Thoracic aorta (tissue), 2 donors: ENCODE measurements around the gene ABLIM2. TPM values are rescaled to one million over a fixed set of nuclear protein-coding genes. Genes with fewer than 3 reads are reported as not detected.

ENCODE experiments used
- ATAC-seq: fragments of 150-250 bp; one replicate; pipeline ENCODE4 v1.8.0; 2017; ENCODE audit warnings: low read depth; ENCODE audit not compliant: insufficient number of reproducible peaks, low FRiP score
- DNase-seq: peaks from one replicate; pipeline ENCODE4 v3.0.0-alpha.2; 2020; ENCODE audit warnings: low spot score
- H3K27ac ChIP-seq, 2 donors: fragments of 200-600 bp; sonication (generic); 1 replicate in 1 of 2; 2 replicates in 1 of 2; pipeline ENCODE4 v1.5.1; 2016; ENCODE audit warnings: mild to moderate bottlenecking in 2 of 2, moderate library complexity in 2 of 2
- H3K27me3 ChIP-seq: fragments of 200-600 bp; sonication (generic); replicated peaks from 2 replicates; pipeline ENCODE4 v1.6.0; 2016; ENCODE audit warnings: mild to moderate bottlenecking; ENCODE audit not compliant: insufficient read depth
- H3K36me3 ChIP-seq: fragments of 200-600 bp; sonication (generic); one replicate; pipeline ENCODE4 v1.5.1; 2016
- H3K4me1 ChIP-seq, 2 donors: fragments of 200-600 bp; sonication (generic); 1 replicate in 1 of 2; 2 replicates in 1 of 2; pipeline versions ENCODE4 v1.5.1 to v1.6.0; 2016; ENCODE audit warnings: low read depth in 2 of 2, mild to moderate bottlenecking in 1 of 2; ENCODE audit not compliant: control insufficient read depth in 1 of 2
- H3K4me3 ChIP-seq: fragments of 200-600 bp; sonication (generic); 2 replicates; pipeline ENCODE4 v1.5.1; 2016; ENCODE audit warnings: mild to moderate bottlenecking
- H3K9me3 ChIP-seq: fragments of 200-600 bp; sonication (generic); 2 replicates; pipeline ENCODE4 v1.5.1; 2016
- total RNA-seq, 2 donors: library from RNA; depleted of rRNA; stranded (reverse); fragments of >200 nt; gene quantifications; one replicate each; pipeline versions ENCODE4 v1.1.0 to v1.2.3, GENCODE V29; 2016
- TF ChIP-seq, protein P1 (sequence below): fragments of 200-600 bp; sonication (generic); IDR thresholded peaks from one replicate; pipeline ENCODE4 v1.5.1; 2019; ENCODE audit warnings: antibody characterized with exemption

Gene ABLIM2
- total RNA-seq, 2 donors from 2014 or later = 25.6 to 28.6 TPM

DNA sequence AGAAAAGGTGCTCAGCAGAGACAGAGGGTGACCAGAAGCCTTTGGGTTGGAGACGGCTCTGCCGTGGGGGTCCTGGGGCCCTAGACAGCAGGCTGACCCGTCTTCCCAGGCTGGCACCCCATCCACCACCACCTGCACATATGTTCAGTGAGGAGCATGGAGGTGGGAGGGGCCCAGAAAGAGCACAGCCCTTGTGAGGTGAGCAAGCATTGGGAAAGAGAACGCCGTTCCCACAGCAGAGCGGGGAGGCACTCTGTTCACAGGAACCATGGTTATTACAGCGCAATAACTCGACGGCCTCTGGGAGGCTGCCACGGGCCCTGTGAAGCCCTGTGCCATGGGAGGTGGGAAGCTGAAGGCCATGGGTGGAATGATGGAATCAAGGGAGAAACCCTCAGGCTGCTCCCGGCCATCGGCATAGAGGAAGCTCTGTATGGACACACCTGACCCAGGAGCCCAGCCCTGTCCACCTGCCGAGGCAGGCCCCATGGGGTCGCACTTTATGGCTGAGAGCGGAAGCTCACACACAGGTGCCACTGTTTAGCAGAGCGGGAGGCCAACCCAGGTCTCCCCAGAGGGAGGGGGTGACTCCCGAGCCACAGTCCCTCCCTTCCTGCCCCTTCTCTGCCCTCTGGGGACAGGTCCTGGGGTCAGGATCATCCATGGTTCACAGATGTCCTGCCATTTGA lies 125.4 kb downstream of the ABLIM2 start:
- Histone ChIP-seq H3K36me3 (peaks cover 10% of the 10 kb centered on the region), H3K27ac (no peak overlapping the region), H3K9me3 (no peaks in the 10 kb centered on the region), H3K4me3 (no peak overlapping the region), H3K27me3 (no peaks in the 10 kb centered on the region), H3K4me1 (no peaks in the 10 kb centered on the region)
- ATAC-seq (no peak), DNase-seq (no peak)
- TF ChIP-seq, protein P1, sequence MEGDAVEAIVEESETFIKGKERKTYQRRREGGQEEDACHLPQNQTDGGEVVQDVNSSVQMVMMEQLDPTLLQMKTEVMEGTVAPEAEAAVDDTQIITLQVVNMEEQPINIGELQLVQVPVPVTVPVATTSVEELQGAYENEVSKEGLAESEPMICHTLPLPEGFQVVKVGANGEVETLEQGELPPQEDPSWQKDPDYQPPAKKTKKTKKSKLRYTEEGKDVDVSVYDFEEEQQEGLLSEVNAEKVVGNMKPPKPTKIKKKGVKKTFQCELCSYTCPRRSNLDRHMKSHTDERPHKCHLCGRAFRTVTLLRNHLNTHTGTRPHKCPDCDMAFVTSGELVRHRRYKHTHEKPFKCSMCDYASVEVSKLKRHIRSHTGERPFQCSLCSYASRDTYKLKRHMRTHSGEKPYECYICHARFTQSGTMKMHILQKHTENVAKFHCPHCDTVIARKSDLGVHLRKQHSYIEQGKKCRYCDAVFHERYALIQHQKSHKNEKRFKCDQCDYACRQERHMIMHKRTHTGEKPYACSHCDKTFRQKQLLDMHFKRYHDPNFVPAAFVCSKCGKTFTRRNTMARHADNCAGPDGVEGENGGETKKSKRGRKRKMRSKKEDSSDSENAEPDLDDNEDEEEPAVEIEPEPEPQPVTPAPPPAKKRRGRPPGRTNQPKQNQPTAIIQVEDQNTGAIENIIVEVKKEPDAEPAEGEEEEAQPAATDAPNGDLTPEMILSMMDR = no peak

DNA sequence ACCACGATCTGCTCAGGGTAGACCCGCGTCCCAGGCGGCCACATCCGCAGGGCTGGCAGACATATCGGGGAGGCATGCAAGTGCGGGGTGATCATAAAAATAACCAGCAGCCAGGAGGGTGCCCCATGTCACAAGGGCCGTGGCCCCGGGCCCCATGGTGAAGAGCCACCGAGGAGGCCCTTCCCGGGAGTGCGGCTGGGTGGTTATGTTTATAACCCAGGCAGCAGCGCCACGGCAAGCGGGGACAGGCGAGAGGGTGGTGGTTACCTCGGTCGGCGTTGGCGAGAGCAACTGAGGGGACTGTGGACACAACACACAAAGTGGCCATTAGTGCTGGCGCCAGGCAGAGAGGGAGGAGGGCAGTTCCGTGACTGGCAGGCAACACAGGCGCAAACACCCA lies 126.2 kb downstream of the ABLIM2 start:
- TF ChIP-seq, protein P1 = no peak
- Histone ChIP-seq H3K36me3 (peaks cover 10% of the 10 kb centered on the region), H3K27me3 (no peaks in the 10 kb centered on the region), H3K4me3 (no peak overlapping the region), H3K9me3 (no peaks in the 10 kb centered on the region), H3K27ac (no peak overlapping the region), H3K4me1 (no peaks in the 10 kb centered on the region)
- ATAC-seq (no peak), DNase-seq (no peak)

DNA sequence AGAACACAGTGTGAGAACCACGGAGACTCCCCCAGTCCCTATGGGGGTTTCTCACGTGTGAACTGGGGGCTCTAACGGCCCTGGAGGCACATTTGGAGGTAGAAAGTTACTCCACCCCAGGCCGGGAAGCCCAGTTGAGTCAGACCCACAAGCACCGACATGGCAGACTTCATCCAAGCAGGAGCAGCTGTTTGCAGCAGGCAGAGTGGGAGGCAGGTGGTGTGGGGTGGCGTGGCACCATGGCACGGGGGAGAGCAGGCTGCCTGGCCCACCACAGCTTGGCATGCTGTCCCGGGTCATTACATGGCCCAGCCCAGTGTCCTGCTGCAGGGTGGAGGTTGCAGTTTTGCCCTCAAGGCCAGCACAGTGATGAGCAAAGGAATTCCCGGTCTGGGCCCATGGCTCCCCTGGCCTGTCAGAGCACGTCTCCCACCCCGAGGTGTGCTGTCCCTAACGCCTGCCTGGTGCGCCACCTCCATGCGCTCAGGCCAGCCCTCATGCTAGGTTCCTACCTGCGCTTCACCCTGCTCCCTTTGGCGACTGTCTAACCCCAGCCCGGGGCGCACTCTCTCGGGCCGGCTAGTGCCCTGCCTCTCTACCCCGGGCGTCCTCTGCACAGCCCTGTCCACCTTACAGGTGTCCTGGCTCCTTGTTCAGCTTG lies 128.4 kb downstream of the ABLIM2 start:
- no peaks in the 10 kb centered on the region for H3K4me1 ChIP-seq
- H3K9me3 ChIP-seq = no peaks in the 10 kb centered on the region
- no peak overlapping the region for H3K27ac ChIP-seq
- DNase-seq (no peak), ATAC-seq (no peak)
- TF ChIP-seq, protein P1 = no peak
- peaks cover 6% of the 10 kb centered on the region for H3K36me3 ChIP-seq
- H3K27me3 ChIP-seq = no peaks in the 10 kb centered on the region
- H3K4me3 ChIP-seq = no peak overlapping the region

DNA sequence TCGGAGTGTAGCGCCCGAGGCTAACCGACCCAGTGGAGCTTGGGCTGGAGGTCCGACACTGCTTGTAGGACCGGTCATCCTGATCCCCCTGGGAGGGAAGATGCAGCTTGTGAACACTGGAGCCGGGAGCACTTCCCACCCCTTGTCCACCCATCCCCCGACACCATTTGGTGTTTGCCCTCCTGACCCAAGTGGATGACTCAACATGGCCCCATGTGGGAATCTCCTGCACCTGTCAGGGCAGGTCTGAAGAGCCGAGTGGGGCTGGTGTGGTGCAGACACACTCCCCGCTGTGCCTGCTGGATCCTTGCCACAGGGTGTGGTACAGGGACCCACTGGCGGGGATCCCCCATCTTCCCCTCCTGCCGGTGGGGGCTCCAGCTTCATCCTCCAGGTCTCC lies 128.9 kb downstream of the ABLIM2 start:
- Histone ChIP-seq H3K9me3 (no peaks in the 10 kb centered on the region), H3K36me3 (peaks cover 6% of the 10 kb centered on the region), H3K4me1 (no peaks in the 10 kb centered on the region), H3K4me3 (no peak overlapping the region), H3K27me3 (no peaks in the 10 kb centered on the region), H3K27ac (no peak overlapping the region)
- TF ChIP-seq, protein P1 = no peak
- DNase-seq (no peak), ATAC-seq (no peak)

DNA sequence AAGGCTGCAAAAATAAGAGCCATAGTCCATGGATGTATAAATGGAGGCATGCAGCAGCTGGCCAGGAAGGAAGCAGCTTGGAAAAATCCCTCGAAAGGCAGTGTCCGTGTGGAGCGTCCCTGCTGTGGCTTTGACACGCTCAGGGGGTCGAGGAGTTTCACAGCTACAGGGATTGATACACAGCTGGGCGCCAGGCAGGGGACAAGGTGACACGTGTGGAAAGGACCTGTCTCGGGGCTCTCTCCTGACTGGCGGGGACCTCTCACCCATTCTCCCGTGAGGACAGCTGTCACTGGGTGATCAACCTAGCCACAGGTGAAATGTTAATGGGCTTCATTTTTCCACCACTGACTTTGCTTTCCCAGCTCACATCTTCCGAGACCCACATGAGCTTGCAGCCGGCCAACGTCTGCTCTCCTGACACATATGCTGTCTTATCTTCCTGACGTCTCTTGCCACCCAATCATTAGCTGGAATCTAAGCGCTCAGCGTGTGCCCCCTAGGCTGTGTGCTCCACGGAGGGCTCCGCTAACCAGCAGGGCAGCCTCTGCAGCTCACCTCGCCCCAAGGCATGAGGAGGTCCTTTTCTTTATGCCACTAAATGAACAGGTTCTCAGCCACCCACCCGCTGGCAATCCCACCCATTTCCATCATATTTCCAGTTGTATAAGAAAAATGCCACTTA lies 129.6 kb downstream of the ABLIM2 start:
- no peaks in the 10 kb centered on the region for H3K27me3 ChIP-seq
- peaks cover 3% of the 10 kb centered on the region for H3K36me3 ChIP-seq
- no peak overlapping the region for H3K27ac ChIP-seq
- ATAC-seq = no peak
- TF ChIP-seq, protein P1 = no peak
- DNase-seq = no peak
- no peaks in the 10 kb centered on the region for H3K4me1 ChIP-seq
- no peak overlapping the region for H3K4me3 ChIP-seq
- no peaks in the 10 kb centered on the region for H3K9me3 ChIP-seq
